T-helper 22 cell (primary cell): ENCODE results near the gene CAV2.

Experiments used
- DNase-seq: peaks from one replicate; pipeline ENCODE4 v3.0.0-alpha.2; 2020; ENCODE audit warnings: low read depth

The CAV2 gene

DNA sequence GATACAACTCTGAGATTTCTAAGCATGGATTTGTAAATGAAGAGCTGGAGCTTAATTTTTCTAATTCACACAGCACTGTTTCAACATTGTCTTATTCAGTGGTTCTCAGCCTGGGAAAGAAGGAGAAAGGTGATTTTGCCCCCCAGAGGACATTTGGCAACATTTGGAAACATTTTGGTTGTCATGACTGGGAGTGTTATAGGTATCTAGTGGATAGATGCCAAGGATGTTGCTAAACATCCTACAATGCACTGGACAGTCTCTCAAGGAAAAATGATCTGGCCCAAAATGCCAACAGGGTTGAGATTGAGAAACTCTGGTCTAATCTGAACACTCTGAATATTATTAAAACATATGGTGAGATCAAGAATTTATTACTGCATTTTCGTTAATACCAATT, 3.8 kb upstream of the CAV2 start:
- no peak for DNase-seq

DNA sequence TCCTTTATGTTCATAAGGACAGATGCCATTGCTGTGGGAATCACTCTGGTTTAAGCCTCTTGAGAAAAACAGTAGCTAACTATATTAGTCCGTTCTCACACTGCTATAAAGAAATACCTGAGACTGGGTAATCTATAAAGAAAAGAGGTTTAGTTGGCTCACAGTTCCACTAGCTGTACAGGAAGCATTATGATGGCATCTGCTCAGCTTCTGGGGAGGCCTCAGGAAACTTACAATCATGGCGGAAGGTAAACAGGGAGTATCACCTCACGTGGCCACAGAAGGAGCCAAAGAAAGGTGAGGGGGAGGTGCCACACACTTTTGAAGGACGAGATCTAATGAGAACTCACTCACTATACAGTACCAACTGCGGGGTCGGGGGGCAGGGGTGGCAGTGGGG, 2.9 kb upstream of the CAV2 start:
- DNase-seq, result no peak

GRCh38 chr7:116497708-116498107, 1.8 kb upstream of the CAV2 start:
- DNase-seq, result no peak

DNA sequence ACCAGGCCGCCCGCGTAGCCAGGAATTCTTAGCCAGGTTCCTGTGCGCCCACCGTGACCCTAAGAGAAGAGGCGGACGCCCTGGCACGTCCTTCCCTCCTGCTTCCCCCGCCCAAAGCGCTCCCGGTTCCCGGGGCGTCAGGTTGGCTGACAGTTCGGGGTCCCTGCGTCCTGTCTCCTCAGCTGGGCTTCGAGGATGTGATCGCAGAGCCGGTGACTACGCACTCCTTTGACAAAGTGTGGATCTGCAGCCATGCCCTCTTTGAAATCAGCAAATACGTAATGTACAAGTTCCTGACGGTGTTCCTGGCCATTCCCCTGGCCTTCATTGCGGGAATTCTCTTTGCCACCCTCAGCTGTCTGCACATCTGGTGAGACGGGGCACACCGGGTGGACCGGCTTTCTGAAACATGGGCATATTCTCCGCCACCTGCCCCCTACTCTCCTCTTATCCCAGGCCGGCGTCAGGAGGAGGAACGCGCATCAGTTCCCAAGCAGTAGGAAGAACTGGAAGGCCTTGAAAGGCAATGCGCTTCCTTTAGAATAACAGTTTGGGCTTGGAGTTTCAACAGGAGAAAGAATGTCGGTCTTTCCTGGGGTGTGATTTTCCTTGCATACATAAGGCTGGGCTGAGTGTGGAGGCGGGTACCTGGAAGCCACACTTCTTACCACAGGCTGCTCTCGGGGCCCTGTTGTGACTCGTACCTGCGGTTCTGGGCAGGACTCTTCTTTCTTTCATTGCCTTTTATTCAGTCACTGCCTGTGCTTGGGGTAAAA, 728 bp downstream of the CAV2 start:
- no peak for DNase-seq

- DNase-seq, result no peak
Observed at GRCh38 chr7:116501425-116502167, 2.1 kb downstream of the CAV2 start.

GRCh38 chr7:116502201-116503096, 2.9 kb downstream of the CAV2 start:
- no peak for DNase-seq

- no peak for DNase-seq
Observed at GRCh38 chr7:116503835-116504234, 4.3 kb downstream of the CAV2 start.

GRCh38 chr7:116505278-116505677, 5.7 kb downstream of the CAV2 start:
- no peak for DNase-seq

DNA sequence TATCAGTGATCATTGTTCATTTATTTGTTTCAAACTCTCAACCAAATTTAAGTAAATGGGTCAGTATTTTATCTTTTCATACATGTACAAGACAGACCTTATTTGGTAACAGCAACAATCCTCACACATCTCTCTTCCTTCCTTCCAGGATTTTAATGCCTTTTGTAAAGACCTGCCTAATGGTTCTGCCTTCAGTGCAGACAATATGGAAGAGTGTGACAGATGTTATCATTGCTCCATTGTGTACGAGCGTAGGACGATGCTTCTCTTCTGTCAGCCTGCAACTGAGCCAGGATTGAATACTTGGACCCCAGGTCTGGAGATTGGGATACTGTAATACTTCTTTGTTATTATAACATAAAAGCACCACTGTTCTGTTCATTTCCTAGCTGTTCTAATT, 6.3 kb downstream of the CAV2 start:
- DNase-seq, result no peak

- DNase-seq, result no peak
Observed at GRCh38 chr7:116509982-116510579, 10.5 kb downstream of the CAV2 start.

GRCh38 chr7:116510795-116511194, 11.3 kb downstream of the CAV2 start:
- DNase-seq, result no peak

DNA sequence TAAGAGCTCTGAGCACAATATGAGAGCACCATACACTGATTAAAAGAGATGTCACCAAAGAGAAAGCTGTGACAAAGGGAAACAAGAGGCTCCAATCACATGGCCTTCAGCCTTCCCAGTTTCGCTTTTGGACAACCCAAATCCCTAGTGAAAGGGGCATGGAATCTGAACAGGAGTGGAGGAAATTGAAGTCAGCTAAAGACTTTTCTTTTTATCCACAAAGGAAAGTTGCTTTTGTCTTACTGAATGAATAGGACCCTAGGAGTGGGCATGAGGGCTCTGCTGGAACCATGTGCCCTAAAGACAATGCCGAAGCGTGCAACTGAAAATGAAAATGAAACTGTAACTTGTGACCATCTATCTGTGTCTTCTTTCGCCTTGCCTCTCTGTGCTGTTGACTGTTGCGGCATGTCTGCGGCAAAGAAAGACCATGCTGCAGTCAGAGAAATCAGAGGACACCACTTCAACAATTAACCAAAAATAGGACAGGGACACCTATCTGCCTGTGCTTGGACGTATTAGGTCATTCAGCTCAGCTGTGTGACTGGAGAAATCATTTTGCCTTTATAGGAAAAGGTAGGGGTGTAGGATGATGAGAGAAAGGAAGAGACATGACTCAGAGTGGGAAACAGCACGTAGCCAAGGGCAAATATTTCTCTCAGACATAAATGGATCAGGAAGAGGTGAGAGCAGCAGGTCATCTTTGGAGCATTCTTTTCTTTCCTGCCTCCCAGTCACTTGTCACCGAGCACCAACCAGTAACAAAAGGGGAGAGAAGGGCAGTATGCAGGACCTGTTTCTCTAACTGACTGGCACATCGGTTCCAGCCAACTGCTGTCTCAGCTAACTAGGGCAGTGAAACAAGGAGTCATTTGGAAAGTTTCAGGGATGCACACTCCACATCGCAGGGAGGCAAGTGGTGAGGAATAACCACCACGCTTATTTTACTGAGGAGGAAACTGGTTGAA, 12.3 kb downstream of the CAV2 start:
- no peak for DNase-seq

- DNase-seq, result no peak
Observed at GRCh38 chr7:116512520-116513188, 13.1 kb downstream of the CAV2 start.

GRCh38 chr7:116515584-116515983, 16.0 kb downstream of the CAV2 start:
- DNase-seq, result no peak

DNA sequence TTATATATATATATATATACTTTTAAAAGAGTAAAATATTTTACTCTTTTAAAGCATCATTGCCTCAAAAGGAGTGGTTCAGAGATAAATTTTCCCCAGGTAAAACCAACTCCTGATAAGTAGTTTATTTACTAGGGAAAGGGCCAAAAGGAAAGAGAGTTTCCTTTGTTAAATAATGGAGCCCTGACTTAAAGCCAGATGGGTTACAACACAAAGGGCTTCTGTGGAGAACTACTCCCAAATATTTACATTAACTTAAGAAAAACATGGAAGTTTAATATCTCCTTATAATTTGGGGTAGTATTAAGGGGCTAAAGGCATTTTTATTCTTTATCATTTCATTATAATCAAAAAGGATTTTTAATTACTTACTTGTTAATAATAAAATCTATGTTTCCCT, 16.8 kb downstream of the CAV2 start:
- no peak for DNase-seq

GRCh38 chr7:116517626-116518025, 18.1 kb downstream of the CAV2 start:
- no peak for DNase-seq

DNA sequence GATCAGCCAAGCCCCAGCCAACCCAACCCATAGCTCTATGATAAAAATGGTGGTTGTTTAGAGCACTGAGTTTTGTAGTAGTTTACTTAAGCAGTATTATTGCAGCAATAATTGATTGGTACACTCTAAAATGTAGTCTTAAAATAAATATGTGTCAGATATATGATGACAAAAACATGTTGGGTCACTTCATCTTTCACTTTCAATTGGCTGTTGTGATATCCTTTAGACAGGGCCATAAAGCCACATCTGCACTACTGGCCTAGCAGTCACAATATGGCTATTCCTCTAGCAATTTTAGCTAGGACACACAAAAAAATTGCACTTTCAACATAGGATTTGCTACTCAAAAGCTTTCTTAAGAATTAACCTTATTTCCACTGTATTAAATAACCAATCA, 19.4 kb downstream of the CAV2 start:
- no peak for DNase-seq

- DNase-seq, result no peak
Observed at GRCh38 chr7:116521046-116521664, 21.6 kb downstream of the CAV2 start.

GRCh38 chr7:116522247-116522646, 22.7 kb downstream of the CAV2 start:
- DNase-seq, result no peak

GRCh38 chr7:116524221-116524608, 24.7 kb downstream of the CAV2 start:
- DNase-seq, result no peak
